Panc1 (cell line): ENCODE measurements around the gene HSPA12A.

ENCODE experiments used
- POLR2AphosphoS5 ChIP-seq: IDR thresholded peaks from 2 replicates; pipeline ENCODE4 v1.6.1; 2012; ENCODE audit warnings: mild to moderate bottlenecking, low read depth, low read length, moderate library complexity
- TF ChIP-seq, protein P1 (sequence below): fragments of 450-650 bp; IDR thresholded peaks from 2 replicates; pipeline ENCODE4 v1.5.1; 2017; ENCODE audit warnings: mild to moderate bottlenecking

DNA sequence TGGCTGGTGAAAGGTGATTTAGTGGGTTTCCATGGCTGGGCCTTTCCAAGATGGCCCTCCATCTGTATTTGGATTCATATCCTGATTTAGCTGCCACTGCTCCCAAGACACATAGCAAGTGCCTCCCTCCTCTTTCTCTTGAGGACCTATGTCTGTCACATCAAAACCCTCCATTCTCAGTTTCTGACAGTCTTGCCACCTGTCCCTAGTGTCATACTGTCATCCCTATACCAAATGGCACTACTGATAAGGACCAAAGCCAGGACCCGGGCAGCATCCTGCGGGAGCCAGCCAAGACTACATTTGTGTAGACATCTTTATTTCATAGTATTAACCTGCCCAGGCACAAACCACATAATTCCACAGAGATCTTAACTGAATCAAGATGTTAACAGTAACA, 86.8 kb downstream of the HSPA12A start:
- TF ChIP-seq POLR2AphosphoS5 = no peak
- TF ChIP-seq, protein P1, sequence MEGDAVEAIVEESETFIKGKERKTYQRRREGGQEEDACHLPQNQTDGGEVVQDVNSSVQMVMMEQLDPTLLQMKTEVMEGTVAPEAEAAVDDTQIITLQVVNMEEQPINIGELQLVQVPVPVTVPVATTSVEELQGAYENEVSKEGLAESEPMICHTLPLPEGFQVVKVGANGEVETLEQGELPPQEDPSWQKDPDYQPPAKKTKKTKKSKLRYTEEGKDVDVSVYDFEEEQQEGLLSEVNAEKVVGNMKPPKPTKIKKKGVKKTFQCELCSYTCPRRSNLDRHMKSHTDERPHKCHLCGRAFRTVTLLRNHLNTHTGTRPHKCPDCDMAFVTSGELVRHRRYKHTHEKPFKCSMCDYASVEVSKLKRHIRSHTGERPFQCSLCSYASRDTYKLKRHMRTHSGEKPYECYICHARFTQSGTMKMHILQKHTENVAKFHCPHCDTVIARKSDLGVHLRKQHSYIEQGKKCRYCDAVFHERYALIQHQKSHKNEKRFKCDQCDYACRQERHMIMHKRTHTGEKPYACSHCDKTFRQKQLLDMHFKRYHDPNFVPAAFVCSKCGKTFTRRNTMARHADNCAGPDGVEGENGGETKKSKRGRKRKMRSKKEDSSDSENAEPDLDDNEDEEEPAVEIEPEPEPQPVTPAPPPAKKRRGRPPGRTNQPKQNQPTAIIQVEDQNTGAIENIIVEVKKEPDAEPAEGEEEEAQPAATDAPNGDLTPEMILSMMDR = no peak
